CD4-positive, alpha-beta T cell treated with Interleukin-6 at 100 ng/mL for 8 hours (primary cell): ENCODE data around the gene SHROOM1.
"Not testable (repeated sequence)": the region's sequence is repeated elsewhere in the genome, so short reads cannot be mapped to it uniquely, and the experiment has no call there.

Source experiments
- DNase-seq: peaks from one replicate; pipeline ENCODE4 v3.0.0-alpha.2; 2020; ENCODE audit warnings: mixed read lengths, low spot score

The SHROOM1 gene

GRCh38 chr5:132807163-132807838 lies 23.1 kb downstream of the SHROOM1 start:
- no peak for DNase-seq

GRCh38 chr5:132806804-132807162 lies 23.7 kb downstream of the SHROOM1 start:
- not testable (repeated sequence) for DNase-seq

- not testable (repeated sequence) for DNase-seq
Measured at GRCh38 chr5:132805872-132806271, 24.6 kb downstream of the SHROOM1 start.

GRCh38 chr5:132804219-132804618 lies 26.2 kb downstream of the SHROOM1 start:
- not testable (repeated sequence) for DNase-seq

- DNase-seq, result not testable (repeated sequence)
Measured at GRCh38 chr5:132802685-132803066, 27.8 kb downstream of the SHROOM1 start.

GRCh38 chr5:132802044-132802684 lies 28.3 kb downstream of the SHROOM1 start:
- DNase-seq, result no peak

GRCh38 chr5:132800545-132800944 lies 29.9 kb downstream of the SHROOM1 start:
- DNase-seq, result no peak

- no peak for DNase-seq
Measured at GRCh38 chr5:132799392-132799791, 31.1 kb downstream of the SHROOM1 start.

- no peak for DNase-seq
Measured at GRCh38 chr5:132797651-132798050, 32.8 kb downstream of the SHROOM1 start.

- DNase-seq, result no peak
Measured at GRCh38 chr5:132791026-132791425, 39.4 kb downstream of the SHROOM1 start.

- no peak for DNase-seq
Measured at GRCh38 chr5:132790201-132790865, 40.1 kb downstream of the SHROOM1 start.

- no peak for DNase-seq
Measured at GRCh38 chr5:132788990-132789886, 41.2 kb downstream of the SHROOM1 start.

- DNase-seq, result no peak
Measured at GRCh38 chr5:132788508-132788907, 41.9 kb downstream of the SHROOM1 start.

GRCh38 chr5:132787076-132787475 lies 43.4 kb downstream of the SHROOM1 start:
- no peak for DNase-seq

GRCh38 chr5:132785864-132786263 lies 44.6 kb downstream of the SHROOM1 start:
- DNase-seq, result no peak

- DNase-seq, result no peak
Measured at GRCh38 chr5:132785365-132785764, 45.1 kb downstream of the SHROOM1 start.

- DNase-seq, result no peak
Measured at GRCh38 chr5:132782101-132782500, 48.3 kb downstream of the SHROOM1 start.

- DNase-seq, result no peak
Measured at GRCh38 chr5:132781029-132781428, 49.4 kb downstream of the SHROOM1 start.

GRCh38 chr5:132780577-132780976 lies 49.9 kb downstream of the SHROOM1 start:
- no peak for DNase-seq

GRCh38 chr5:132779961-132780360 lies 50.5 kb downstream of the SHROOM1 start:
- DNase-seq, result no peak

GRCh38 chr5:132778856-132779255 lies 51.6 kb downstream of the SHROOM1 start:
- no peak for DNase-seq

- no peak for DNase-seq
Measured at GRCh38 chr5:132778129-132778528, 52.3 kb downstream of the SHROOM1 start.
